ENCODE results near the gene RAD50.

RAD50 gene

DNA sequence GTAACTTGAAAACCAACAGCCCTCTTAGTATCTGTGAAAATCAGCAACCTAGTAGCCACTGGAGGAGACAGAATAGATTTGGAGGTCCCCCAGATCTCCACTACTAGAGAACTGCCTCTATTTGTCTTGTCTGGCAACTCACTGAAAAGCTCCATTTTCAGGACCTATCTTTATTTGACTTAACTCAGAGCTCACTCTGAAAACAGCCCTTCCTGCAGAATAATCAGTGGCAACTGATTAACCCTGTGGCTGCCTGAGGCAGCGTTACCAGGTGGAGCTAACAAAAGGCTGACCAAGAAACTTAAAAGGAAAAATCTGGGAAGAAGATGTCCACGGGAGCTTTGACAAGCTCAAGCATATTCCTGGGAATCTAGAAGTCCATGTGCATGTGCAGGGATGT, 90.7 kb downstream of the RAD50 start:
- DNase-seq (ENCODE audit: low read depth): no peak
- H3K4me3 ChIP-seq (ENCODE audit: low read depth, low read length): no peak overlapping the region
- in situ Hi-C loops (cut with HindIII; ENCODE audit: low sequenced_read_pairs): no loop called here
- TF ChIP-seq, protein P1, sequence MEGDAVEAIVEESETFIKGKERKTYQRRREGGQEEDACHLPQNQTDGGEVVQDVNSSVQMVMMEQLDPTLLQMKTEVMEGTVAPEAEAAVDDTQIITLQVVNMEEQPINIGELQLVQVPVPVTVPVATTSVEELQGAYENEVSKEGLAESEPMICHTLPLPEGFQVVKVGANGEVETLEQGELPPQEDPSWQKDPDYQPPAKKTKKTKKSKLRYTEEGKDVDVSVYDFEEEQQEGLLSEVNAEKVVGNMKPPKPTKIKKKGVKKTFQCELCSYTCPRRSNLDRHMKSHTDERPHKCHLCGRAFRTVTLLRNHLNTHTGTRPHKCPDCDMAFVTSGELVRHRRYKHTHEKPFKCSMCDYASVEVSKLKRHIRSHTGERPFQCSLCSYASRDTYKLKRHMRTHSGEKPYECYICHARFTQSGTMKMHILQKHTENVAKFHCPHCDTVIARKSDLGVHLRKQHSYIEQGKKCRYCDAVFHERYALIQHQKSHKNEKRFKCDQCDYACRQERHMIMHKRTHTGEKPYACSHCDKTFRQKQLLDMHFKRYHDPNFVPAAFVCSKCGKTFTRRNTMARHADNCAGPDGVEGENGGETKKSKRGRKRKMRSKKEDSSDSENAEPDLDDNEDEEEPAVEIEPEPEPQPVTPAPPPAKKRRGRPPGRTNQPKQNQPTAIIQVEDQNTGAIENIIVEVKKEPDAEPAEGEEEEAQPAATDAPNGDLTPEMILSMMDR (IDR thresholded peaks at IDR 0.05; ENCODE audit: low read depth, low read length, missing control alignments): no peak

DNA sequence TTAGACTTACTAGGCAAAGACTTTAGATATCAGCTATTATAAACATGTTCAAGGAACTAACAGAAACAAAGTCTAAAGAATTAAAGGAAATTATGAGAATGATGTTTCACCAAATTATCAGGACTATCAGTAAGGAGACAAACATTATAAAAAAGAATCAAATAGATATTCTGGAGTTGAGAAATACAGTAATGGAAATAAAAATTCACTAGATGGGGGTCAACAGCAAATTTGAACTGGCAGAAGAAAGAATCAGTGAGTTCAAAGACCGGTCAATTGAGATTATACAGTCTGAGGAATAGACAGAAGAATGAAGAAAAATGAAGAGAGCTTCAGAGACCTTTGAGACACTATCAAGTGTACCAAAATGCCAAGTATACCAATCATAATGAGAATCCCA, 91.6 kb downstream of the RAD50 start:
- H3K4me3 ChIP-seq (ENCODE audit: low read depth, low read length): no peak overlapping the region
- in situ Hi-C loops (cut with HindIII; ENCODE audit: low sequenced_read_pairs): no loop called here
- DNase-seq (ENCODE audit: low read depth): no peak
- TF ChIP-seq, protein P1 (IDR thresholded peaks at IDR 0.05; ENCODE audit: low read depth, low read length, missing control alignments): no peak

DNA sequence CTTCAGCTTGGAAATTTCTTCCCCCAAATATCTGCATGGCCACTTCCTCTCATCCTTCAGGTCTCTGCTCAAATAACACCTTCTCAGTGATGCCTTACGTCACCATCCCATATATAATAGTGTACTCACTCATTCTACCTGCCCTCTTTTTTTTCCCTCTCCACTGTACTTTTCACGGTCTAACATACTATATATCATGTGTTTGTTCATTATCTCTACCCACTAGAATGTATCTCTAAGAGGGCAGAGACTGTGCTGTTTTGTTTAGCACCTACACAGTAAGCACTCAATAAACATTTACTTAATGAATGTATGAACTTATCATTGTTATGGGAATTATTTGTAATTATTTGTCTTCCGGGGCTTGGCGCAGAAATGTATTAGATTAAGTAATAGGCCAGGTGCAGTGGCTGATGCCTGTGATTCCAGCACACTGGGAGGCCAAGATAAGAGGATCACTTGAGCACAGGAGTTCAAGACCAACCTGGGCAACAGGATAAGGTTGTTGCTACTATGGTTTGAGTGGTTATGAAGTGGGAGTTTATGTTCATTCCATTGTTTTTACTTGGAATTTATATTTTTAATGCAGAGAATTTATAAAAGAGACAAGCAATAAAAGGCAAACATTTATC, 95.2 kb downstream of the RAD50 start:
- no peak overlapping the region for H3K4me3 ChIP-seq (ENCODE audit: low read depth, low read length)
- TF ChIP-seq, protein P1 (IDR thresholded peaks at IDR 0.05; ENCODE audit: low read depth, low read length, missing control alignments): no peak
- no peak for DNase-seq (ENCODE audit: low read depth)
- in situ Hi-C loops (cut with HindIII; ENCODE audit: low sequenced_read_pairs): no loop called here

DNA sequence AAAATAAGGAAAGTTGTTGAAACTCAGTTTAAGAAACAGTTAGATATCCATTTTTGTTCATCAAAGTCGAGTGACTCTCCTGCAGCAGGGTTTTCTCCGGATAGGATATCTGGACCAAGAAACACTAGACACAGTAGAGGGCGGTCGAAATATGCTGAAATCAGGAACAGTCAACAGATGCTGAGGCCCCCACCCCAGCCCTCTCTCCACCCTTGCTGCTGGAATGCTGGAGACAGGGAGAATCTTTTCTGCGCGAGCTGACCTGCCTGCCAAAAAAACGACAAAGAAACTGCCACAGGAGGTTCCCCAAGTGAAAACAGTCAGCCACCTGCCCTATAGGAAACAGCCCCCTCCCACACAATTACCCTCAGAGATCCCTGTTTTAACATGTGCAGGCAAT, 96.9 kb downstream of the RAD50 start:
- DNase-seq (ENCODE audit: low read depth): no peak
- in situ Hi-C loops (cut with HindIII; ENCODE audit: low sequenced_read_pairs): no loop called here
- TF ChIP-seq, protein P1 (IDR thresholded peaks at IDR 0.05; ENCODE audit: low read depth, low read length, missing control alignments): no peak
- H3K4me3 ChIP-seq (ENCODE audit: low read depth, low read length): no peak overlapping the region

DNA sequence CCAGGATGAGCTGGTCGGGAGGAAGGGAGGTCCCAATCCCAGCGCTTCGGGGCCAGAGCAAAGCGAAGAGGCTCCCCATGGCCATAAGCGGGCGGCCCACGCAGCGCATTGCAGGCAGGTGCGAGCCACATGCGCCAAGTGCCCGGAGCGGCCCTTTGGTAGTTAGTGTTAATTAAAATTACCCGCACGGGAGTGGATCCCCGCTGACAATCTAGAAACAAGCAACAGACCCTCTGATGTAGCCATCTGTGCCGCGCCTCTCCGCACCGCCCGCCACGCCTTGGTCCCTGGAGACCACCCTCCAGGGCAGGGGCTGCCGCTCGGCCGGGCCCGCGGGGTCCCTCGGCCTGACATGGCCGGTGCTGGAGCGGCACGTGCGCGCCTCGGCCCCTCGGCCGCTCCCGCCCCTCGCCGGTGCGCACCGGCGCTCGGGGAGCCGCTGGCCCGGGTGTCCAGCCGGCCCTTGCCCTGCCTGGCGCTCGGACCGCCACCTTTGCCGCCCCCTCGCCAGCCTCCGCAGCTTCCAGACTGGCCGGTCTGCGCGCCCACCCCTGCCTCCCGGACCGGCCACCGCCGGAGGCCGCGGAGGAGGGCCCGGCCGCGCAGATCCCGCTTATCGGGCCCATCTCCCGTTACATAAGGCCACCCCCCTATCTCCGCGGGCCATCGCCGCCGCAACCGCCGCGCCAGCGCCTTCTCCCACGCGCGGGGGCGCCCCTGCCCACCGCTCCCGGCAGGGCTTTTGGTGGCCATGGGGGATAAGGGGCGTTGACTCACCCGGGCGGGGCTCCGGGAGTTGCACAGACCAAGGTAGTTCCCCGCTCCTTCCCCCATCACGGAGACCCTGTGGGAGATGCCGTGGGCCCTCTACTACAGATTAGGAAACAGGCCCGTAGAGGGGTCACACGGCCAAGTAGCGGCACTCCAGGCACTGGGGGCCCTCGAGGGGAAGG, 99.3 kb downstream of the RAD50 start:
- in situ Hi-C loops (cut with HindIII; ENCODE audit: low sequenced_read_pairs): no loop called here
- DNase-seq (ENCODE audit: low read depth): no peak
- TF ChIP-seq, protein P1 (IDR thresholded peaks at IDR 0.05; ENCODE audit: low read depth, low read length, missing control alignments): peak; percentile 14

DNA sequence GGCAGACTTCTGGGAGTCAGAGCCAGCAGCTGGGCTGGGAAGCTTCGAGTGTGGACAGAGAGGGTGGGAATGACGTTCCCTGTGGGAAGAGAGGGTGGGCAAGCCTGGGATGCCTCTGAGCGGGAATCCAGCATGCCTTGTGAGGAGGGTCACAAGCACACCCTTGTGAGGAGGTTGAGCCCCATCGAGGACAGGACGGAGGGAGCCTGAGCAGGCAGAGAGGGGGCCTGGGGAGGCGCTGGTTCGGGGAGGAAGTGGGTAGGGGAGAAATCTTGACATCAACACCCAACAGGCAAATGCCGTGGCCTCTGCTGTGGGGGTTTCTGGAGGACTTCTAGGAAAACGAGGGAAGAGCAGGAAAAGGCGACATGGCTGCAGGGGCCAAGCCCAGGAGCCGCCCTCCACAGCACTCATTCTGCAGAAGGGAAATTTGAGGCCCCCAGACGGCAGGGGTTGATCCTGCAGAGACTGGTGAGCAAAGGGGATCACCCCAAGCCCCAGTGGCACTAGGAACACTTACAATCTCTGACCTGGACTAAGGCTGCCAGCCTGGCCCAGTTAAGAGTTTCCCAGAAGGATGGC, 100.1 kb downstream of the RAD50 start:
- in situ Hi-C loops (cut with HindIII; ENCODE audit: low sequenced_read_pairs): no loop called here
- DNase-seq (ENCODE audit: low read depth): no peak
- TF ChIP-seq, protein P1 (IDR thresholded peaks at IDR 0.05; ENCODE audit: low read depth, low read length, missing control alignments): no peak
- H3K4me3 ChIP-seq (ENCODE audit: low read depth, low read length): peak overlapping the region; percentile 40

More for the DNA sequence above, 99.3 kb downstream of the RAD50 start:
- peak overlapping the region; percentile 40 for H3K4me3 ChIP-seq (ENCODE audit: low read depth, low read length)

Data from astrocyte of the cerebellum (primary cell).